ENCODE data around the gene MACC1. TPM values are rescaled to one million over a fixed set of nuclear protein-coding genes. Genes with fewer than 3 reads are reported as not detected.

Gene MACC1
- total and polyA plus RNA-seq, 10 of the 15 experiments (the other 5 are each of a cell fraction or from before 2014, with no cell fraction given), result 6.0 to 61.1 (median 12.7) TPM

- TF ChIP-seq MYC (IDR thresholded peaks at IDR 0.05; ENCODE audit: insufficient read depth, insufficient read length, insufficient replicate concordance, low read length, severe bottlenecking), result no peak
- TF ChIP-seq STAT3 (IDR thresholded peaks at IDR 0.05; ENCODE audit: low read depth, low read length), result no peak
- TF ChIP-seq SMAD5 (IDR thresholded peaks at IDR 0.05; ENCODE audit: low read depth), result no peak
- no peak for TF ChIP-seq PRDM15 (CRISPR knock-in tag; IDR thresholded peaks at IDR 0.05)
- no peak for TF ChIP-seq HSF1 (IDR thresholded peaks at IDR 0.05; ENCODE audit: low read depth, low read length)
- TF ChIP-seq MTA2 (IDR thresholded peaks at IDR 0.05; ENCODE audit: low read depth), result peak; percentile 93
- no peak for TF ChIP-seq ZBTB33 (IDR thresholded peaks at IDR 0.05)
- no peak for TF ChIP-seq ZBTB40 (IDR thresholded peaks at IDR 0.05; ENCODE audit: borderline replicate concordance)
- no peak for TF ChIP-seq NR2C1 (IDR thresholded peaks at IDR 0.05)
- TF ChIP-seq PBX3 (IDR thresholded peaks at IDR 0.05; ENCODE audit: insufficient replicate concordance, low read depth, low read length), result no peak
- no peak for TF ChIP-seq NFXL1 (IDR thresholded peaks at IDR 0.05; ENCODE audit: borderline replicate concordance)
- peak; percentile 90 to 94 for TF ChIP-seq IKZF2 (IDR thresholded peaks at IDR 0.05)
- no peak for TF ChIP-seq CBFB (IDR thresholded peaks at IDR 0.05; ENCODE audit: low read depth)
- no peak for TF ChIP-seq SUPT20H (IDR thresholded peaks at IDR 0.05; ENCODE audit: borderline replicate concordance, control insufficient read depth, low read depth, low read length)
- no peak for TF ChIP-seq TAF1 (IDR thresholded peaks at IDR 0.05; ENCODE audit: borderline replicate concordance, low read depth, low read length)
Measured at GRCh38 chr7:20241194-20241910, 24.2 kb upstream of the MACC1 start (continued).

Measured in GM12878 (cell line).